Mucosa of descending colon (tissue), 3 donors: ENCODE data around the gene ZNF12. TPM values are rescaled to one million over a fixed set of nuclear protein-coding genes. Genes with fewer than 3 reads are reported as not detected.

Source experiments
- ATAC-seq: fragments of 200-7000 bp; cut with Tn5 transposase; one replicate; pipeline ENCODE4 v1.9.1; 2020; ENCODE audit warnings: mild to moderate bottlenecking, moderate library complexity
- DNase-seq, 3 donors: peaks; one replicate each; pipeline ENCODE4 v3.0.0-alpha.2; 2020
- H3K36me3 ChIP-seq: fragments of 200-600 bp; one replicate; pipeline ENCODE4 v1.8.0; 2021; ENCODE audit warnings: low read depth, mild to moderate bottlenecking
- H3K4me1 ChIP-seq: fragments of 200-600 bp; one replicate; pipeline ENCODE4 v1.8.0; 2021; ENCODE audit warnings: low read depth, mild to moderate bottlenecking
- H3K4me3 ChIP-seq: fragments of 200-600 bp; one replicate; pipeline ENCODE4 v1.8.0; 2021; ENCODE audit warnings: mild to moderate bottlenecking
- H3K9me3 ChIP-seq: fragments of 200-600 bp; one replicate; pipeline ENCODE4 v1.8.0; 2021; ENCODE audit warnings: mild to moderate bottlenecking
- CTCF ChIP-seq: fragments of 200-600 bp; IDR thresholded peaks from one replicate; pipeline ENCODE4 v1.8.0; 2022; ENCODE audit warnings: antibody characterized with exemption, mild to moderate bottlenecking
- intact Hi-C, 2 donors: fragments of 100-400 bp; cut with DNase I in 1 of 2; cut with micrococcal nuclease in 1 of 2; formaldehyde crosslinking; loops; one replicate each; pipeline versions ENCODE4 v1.11.0 to v1.11.1; 2022; cut with DNase I, micrococcal nuclease
- total RNA-seq, 3 donors: library from RNA; stranded (reverse); fragmentation: NEBNext Ultra II Directional in 2 of 3; extraction: Animal tissue kit (Norgen Biotek cat#: 25700) in 2 of 3; gene quantifications; one replicate each; pipeline versions ENCODE4 v1.2.1 to v1.2.4, GENCODE V29; 2021 to 2023
- donor health status: DM: no; HTN: no; CAD: no; lungs with moderate emphysema.
- donor health status: DM: no; HTN: no; CAD: no.
- donor health status: DM: no; HTN: yes; CAD: no.

ZNF12 gene
- total RNA-seq, 3 donors from 2014 or later = 17.7 to 27.7 (median 26.1) TPM

- DNase-seq (peak in 2 of 3 donors; percentile 6 to 33), ATAC-seq (no peak)
- Histone ChIP-seq H3K36me3 (no peaks in the 10 kb centered on the region), H3K4me3 (no peak overlapping the region), H3K4me1 (no peaks in the 10 kb centered on the region), H3K9me3 (no peaks in the 10 kb centered on the region)
- intact Hi-C loops = no loop called here
- no peak for TF ChIP-seq CTCF
Measured at GRCh38 chr7:6646465-6646864, 60.3 kb downstream of the ZNF12 start.

- intact Hi-C loops = no loop called here
- Histone ChIP-seq H3K4me3 (no peak overlapping the region), H3K36me3 (no peaks in the 10 kb centered on the region), H3K9me3 (no peaks in the 10 kb centered on the region), H3K4me1 (no peaks in the 10 kb centered on the region)
- no peak for TF ChIP-seq CTCF
- DNase-seq (no peak), ATAC-seq (no peak)
Measured at GRCh38 chr7:6644728-6645127, 62.0 kb downstream of the ZNF12 start.

DNA sequence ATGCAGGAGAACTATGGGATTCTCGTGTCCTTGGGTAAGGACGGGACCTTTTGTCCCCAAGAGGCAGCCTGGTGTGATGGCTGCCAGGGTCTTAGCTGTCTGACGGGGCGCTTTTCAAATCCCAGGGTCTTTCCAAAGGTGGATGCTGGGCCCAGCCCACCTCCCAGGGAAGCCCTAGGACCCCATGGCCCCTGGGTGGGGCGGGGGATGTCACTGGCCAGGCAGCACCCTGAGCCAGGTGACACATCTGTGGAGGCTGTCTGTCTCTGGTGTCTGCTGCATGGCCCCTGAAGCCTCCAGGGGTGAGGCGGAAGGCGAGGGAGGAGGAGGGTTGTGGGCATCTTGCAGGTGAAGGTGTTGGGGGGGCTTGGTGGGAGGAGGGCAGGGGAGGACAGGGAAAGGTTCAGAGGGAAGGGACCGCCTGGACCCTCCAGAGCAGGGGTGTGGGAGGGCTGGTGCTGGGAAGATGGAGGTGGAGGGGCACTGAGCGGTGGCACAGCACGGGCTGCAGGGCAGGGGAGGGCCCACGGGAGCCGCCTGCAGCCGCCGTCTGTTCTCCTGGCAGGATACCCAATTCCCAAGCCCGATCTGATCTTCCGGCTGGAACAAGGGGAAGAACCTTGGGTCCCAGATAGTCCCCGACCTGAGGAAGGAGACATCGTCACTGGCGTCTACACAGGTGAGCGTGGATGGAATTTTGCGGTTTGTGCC is 62.7 kb downstream of the ZNF12 start:
- intact Hi-C loops = no loop called here
- ATAC-seq (no peak), DNase-seq (no peak)
- Histone ChIP-seq H3K36me3 (no peaks in the 10 kb centered on the region), H3K4me3 (no peak overlapping the region), H3K9me3 (no peaks in the 10 kb centered on the region), H3K4me1 (no peaks in the 10 kb centered on the region)
- no peak for TF ChIP-seq CTCF

GRCh38 chr7:6642861-6643640 is 63.7 kb downstream of the ZNF12 start:
- TF ChIP-seq CTCF = no peak
- Histone ChIP-seq H3K4me1 (peaks cover 5% of the 10 kb centered on the region), H3K9me3 (no peaks in the 10 kb centered on the region), H3K4me3 (no peak overlapping the region), H3K36me3 (no peaks in the 10 kb centered on the region)
- intact Hi-C loops = no loop called here
- DNase-seq = no peak
- no peak for ATAC-seq

DNA sequence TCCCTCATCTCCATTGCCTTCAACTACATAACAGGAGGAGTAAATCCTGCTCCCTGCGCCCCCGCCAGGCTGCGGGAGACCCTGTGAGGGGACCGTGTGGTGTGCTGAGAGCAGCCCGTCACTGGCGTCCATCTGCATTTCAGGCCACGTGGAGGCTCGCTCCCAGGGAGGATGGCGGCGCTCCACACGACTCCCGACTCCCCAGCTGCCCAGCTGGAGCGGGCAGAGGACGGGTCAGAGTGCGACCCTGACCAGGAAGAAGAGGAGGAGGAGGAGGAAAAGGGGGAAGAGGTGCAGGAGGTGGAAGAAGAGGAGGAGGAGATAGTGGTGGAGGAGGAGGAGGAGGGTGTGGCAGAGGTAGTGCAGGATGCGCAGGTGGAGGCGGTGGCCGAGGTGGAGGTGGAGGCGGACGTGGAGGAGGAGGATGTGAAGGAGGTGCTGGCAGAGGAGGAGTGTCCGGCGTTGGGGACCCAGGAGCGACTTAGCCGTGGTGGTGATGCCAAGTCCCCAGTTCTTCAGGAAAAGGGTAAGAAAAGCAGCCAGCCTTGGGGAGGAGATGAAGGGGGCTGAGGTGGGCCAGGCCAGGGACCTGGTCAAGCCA is 64.4 kb downstream of the ZNF12 start:
- Histone ChIP-seq H3K36me3 (no peaks in the 10 kb centered on the region), H3K9me3 (no peaks in the 10 kb centered on the region), H3K4me1 (peaks cover 5% of the 10 kb centered on the region), H3K4me3 (no peak overlapping the region)
- intact Hi-C loops = no loop called here
- DNase-seq = no peak
- TF ChIP-seq CTCF = no peak
- no peak for ATAC-seq
